Neuronal stem cell (in vitro differentiated cells): ENCODE data around the gene KIAA1755.
A peak's percentile ranks its signal among the peaks of the same experiment; 100 is the strongest.
"Not testable (repeated sequence)": the region's sequence is repeated elsewhere in the genome, so short reads cannot be mapped to it uniquely, and the experiment has no call there.

ENCODE experiments used
- DNase-seq: peaks from one replicate; pipeline ENCODE4 v3.0.0-alpha.2; 2013; ENCODE audit warnings: low spot score
- H2AFZ ChIP-seq: one replicate; pipeline ENCODE4 v1.6.1; 2013; ENCODE audit warnings: mild to moderate bottlenecking, low read length, inconsistent platforms
- H2AK5ac ChIP-seq: 2 replicates; pipeline ENCODE4 v1.6.1; 2013; ENCODE audit warnings: low read depth, mild to moderate bottlenecking, inconsistent platforms, low read length, moderate library complexity, mixed read lengths
- H2BK120ac ChIP-seq: 2 replicates; pipeline ENCODE4 v1.6.1; 2013; ENCODE audit warnings: low read depth, mild to moderate bottlenecking, inconsistent platforms, low read length, moderate library complexity, mixed read lengths
- H2BK12ac ChIP-seq: one replicate; pipeline ENCODE4 v1.6.1; 2013; ENCODE audit warnings: low read length, inconsistent platforms
- H2BK15ac ChIP-seq: 2 replicates; pipeline ENCODE4 v1.6.1; 2013; ENCODE audit warnings: mild to moderate bottlenecking, low read length, inconsistent platforms, mixed read lengths
- H2BK5ac ChIP-seq: one replicate; pipeline ENCODE4 v1.6.1; 2013; ENCODE audit warnings: inconsistent platforms, mild to moderate bottlenecking, low read length, moderate library complexity
- H3K14ac ChIP-seq: one replicate; pipeline ENCODE4 v1.6.1; 2013; ENCODE audit warnings: low read length, inconsistent platforms
- H3K18ac ChIP-seq: 2 replicates; pipeline ENCODE4 v1.6.1; 2013; ENCODE audit warnings: low read length, inconsistent platforms
- H3K23ac ChIP-seq: 2 replicates; pipeline ENCODE4 v1.6.1; 2013; ENCODE audit warnings: low read depth, mild to moderate bottlenecking, mixed read lengths, low read length, inconsistent platforms; ENCODE audit not compliant: poor library complexity
- H3K27ac ChIP-seq: replicated peaks from 3 replicates; pipeline ENCODE4 v1.5.1; 2013; ENCODE audit warnings: low read length, inconsistent platforms
- H3K27me3 ChIP-seq, 3 experiments: 2 replicates each; pipeline ENCODE4 v1.6.1; 2013; ENCODE audit warnings: low read length in 3 of 3, mild to moderate bottlenecking in 2 of 3, inconsistent platforms in 1 of 3, low read depth in 1 of 3, mixed read lengths in 1 of 3, moderate library complexity in 1 of 3; ENCODE audit not compliant: control insufficient read depth in 3 of 3, insufficient read depth in 3 of 3
- H3K36me3 ChIP-seq, 2 donors: replicated peaks in 1 of 2; 2 replicates each; pipeline ENCODE4 v1.6.1; 2013; ENCODE audit warnings: low read length in 2 of 2; ENCODE audit not compliant: control insufficient read depth in 2 of 2, insufficient read depth in 2 of 2
- H3K4ac ChIP-seq: 2 replicates; pipeline ENCODE4 v1.6.1; 2013; ENCODE audit warnings: inconsistent platforms, mild to moderate bottlenecking, low read length, moderate library complexity
- H3K4me1 ChIP-seq, 2 donors: 1 replicate in 1 of 2; 2 replicates in 1 of 2; pipeline ENCODE4 v1.6.1; 2013; ENCODE audit warnings: low read length in 2 of 2, low read depth in 1 of 2; ENCODE audit not compliant: control insufficient read depth in 2 of 2, insufficient read depth in 1 of 2
- H3K4me2 ChIP-seq: one replicate; pipeline ENCODE4 v1.6.1; 2013; ENCODE audit warnings: mild to moderate bottlenecking, low read length, inconsistent platforms; ENCODE audit not compliant: insufficient read depth, poor library complexity, severe bottlenecking
- H3K4me3 ChIP-seq, 2 donors: 2 replicates each; pipeline ENCODE4 v1.5.1; 2013; ENCODE audit warnings: low read length in 2 of 2, mild to moderate bottlenecking in 2 of 2, inconsistent platforms in 1 of 2, moderate library complexity in 1 of 2
- H3K79me1 ChIP-seq: one replicate; pipeline ENCODE4 v1.6.1; 2013; ENCODE audit warnings: low read depth, mild to moderate bottlenecking, inconsistent platforms, low read length, moderate library complexity
- H3K9ac ChIP-seq: one replicate; pipeline ENCODE4 v1.6.1; 2013; ENCODE audit warnings: mild to moderate bottlenecking, low read depth, low read length, inconsistent platforms; ENCODE audit not compliant: poor library complexity
- H3K9me3 ChIP-seq, 2 donors: replicated peaks in 1 of 2; 2 replicates each; pipeline versions ENCODE3 to v1.6.1; 2013; ENCODE audit warnings: low read length in 2 of 2, mild to moderate bottlenecking in 2 of 2, inconsistent platforms in 1 of 2, low read depth in 1 of 2, mixed read lengths in 1 of 2, moderate library complexity in 1 of 2; ENCODE audit not compliant: control insufficient read depth in 2 of 2, insufficient read depth in 1 of 2
- H4K8ac ChIP-seq: one replicate; pipeline ENCODE4 v1.6.1; 2013; ENCODE audit warnings: low read depth, mild to moderate bottlenecking, inconsistent platforms, low read length, moderate library complexity
- H4K91ac ChIP-seq: one replicate; pipeline ENCODE4 v1.6.1; 2013; ENCODE audit warnings: low read length, low read depth, mild to moderate bottlenecking, inconsistent platforms; ENCODE audit not compliant: poor library complexity
- WGBS, 2 donors: extraction: QIAGEN DNeasy Blood & Tissue Kit; methylation state at CpG; one replicate each; pipeline ENCODE4 v1.1.7; 2013; ENCODE audit warnings: missing lambda C conversion rate in 2 of 2, mixed read lengths in 1 of 2; ENCODE audit not compliant: insufficient read length in 2 of 2, insufficient replicate concordance in 1 of 2; ENCODE audit errors: extremely low coverage in 2 of 2; 5-methylcytosine and 5-hydroxymethylcytosine counted together

KIAA1755 gene

GRCh38 chr20:38252292-38253288, 7.9 kb downstream of the KIAA1755 start:
- Histone ChIP-seq H3K27me3 (peaks cover 0 to 7% (median 0%) of the 10 kb centered on the region in 3 experiments), H3K27ac (no peak overlapping the region), H3K4me2 (no peak overlapping the region), H3K9ac (no peak overlapping the region), H3K4me3 (no peak overlapping the region), H2BK15ac (peak overlapping the region; percentile 26), H3K18ac (peak overlapping the region; percentile 41), H4K8ac (no peak overlapping the region), H2BK5ac (no peak overlapping the region), H2BK12ac (no peak overlapping the region), H3K14ac (peak overlapping the region; percentile 78), H2AFZ (peak overlapping the region; percentile 40), H3K36me3 (no peaks in the 10 kb centered on the region), H3K23ac (peak overlapping the region; percentile 58), H3K9me3 (no peaks in the 10 kb centered on the region), H2AK5ac (no peak overlapping the region), H3K4me1 (peaks cover 0 to 5% of the 10 kb centered on the region in 2 donors), H3K79me1 (no peaks in the 10 kb centered on the region), H3K4ac (no peak overlapping the region), H2BK120ac (no peak overlapping the region), H4K91ac (no peak overlapping the region)
- WGBS, 2 donors, result no CpG with 5 or more reads among the region's 20 CpGs
- DNase-seq, result no peak

GRCh38 chr20:38251441-38251840, 9.1 kb downstream of the KIAA1755 start:
- not testable (repeated sequence) for H3K14ac ChIP-seq, H3K27ac ChIP-seq, H3K9me3 ChIP-seq, H2BK12ac ChIP-seq, H3K79me1 ChIP-seq, H2BK120ac ChIP-seq, H3K4ac ChIP-seq, H3K23ac ChIP-seq, H2BK15ac ChIP-seq, H3K18ac ChIP-seq, DNase-seq, H3K4me2 ChIP-seq, H3K27me3 ChIP-seq, H2BK5ac ChIP-seq, H2AK5ac ChIP-seq, H3K9ac ChIP-seq, H3K4me3 ChIP-seq, H4K91ac ChIP-seq, H3K36me3 ChIP-seq, H3K4me1 ChIP-seq, H2AFZ ChIP-seq, H4K8ac ChIP-seq
- no CpG with 5 or more reads among the region's 6 CpGs for WGBS, 2 donors

- no peaks in the 10 kb centered on the region for H3K9me3 ChIP-seq
These were observed 9.9 kb downstream of the KIAA1755 start for GRCh38 chr20:38250609-38251008.

GRCh38 chr20:38249536-38250310, 10.8 kb downstream of the KIAA1755 start:
- H4K91ac ChIP-seq, result no peak overlapping the region
- H3K36me3 ChIP-seq, result no peaks in the 10 kb centered on the region
- no CpG with 5 or more reads among the region's 9 CpGs for WGBS, 2 donors
- no peak overlapping the region for H2BK15ac ChIP-seq
- H3K79me1 ChIP-seq, result no peaks in the 10 kb centered on the region
- H3K14ac ChIP-seq, result no peak overlapping the region
- peak overlapping the region; percentile 12 for H3K18ac ChIP-seq
- no peak for DNase-seq
- H2BK12ac ChIP-seq, result no peak overlapping the region
- no peaks in the 10 kb centered on the region for H3K9me3 ChIP-seq
- H2AFZ ChIP-seq, result no peak overlapping the region
- H2BK5ac ChIP-seq, result no peak overlapping the region
- no peak overlapping the region for H3K4ac ChIP-seq
- no peak overlapping the region for H4K8ac ChIP-seq
- H3K4me3 ChIP-seq, result no peak overlapping the region
- no peaks in the 10 kb centered on the region for H3K27me3 ChIP-seq
- H2BK120ac ChIP-seq, result no peak overlapping the region
- H2AK5ac ChIP-seq, result no peak overlapping the region
- H3K4me1 ChIP-seq, result peaks cover 0 to 5% of the 10 kb centered on the region in 2 donors
- H3K4me2 ChIP-seq, result no peak overlapping the region
- H3K27ac ChIP-seq, result no peak overlapping the region
- no peak overlapping the region for H3K9ac ChIP-seq
- H3K23ac ChIP-seq, result no peak overlapping the region

More at GRCh38 chr20:38250609-38251008, 9.9 kb downstream of the KIAA1755 start:
- H3K4me2 ChIP-seq, result no peak overlapping the region
- H3K4ac ChIP-seq, result no peak overlapping the region
- H3K4me3 ChIP-seq, result no peak overlapping the region
- H3K27ac ChIP-seq, result no peak overlapping the region
- no peak overlapping the region for H2AK5ac ChIP-seq
- H2BK12ac ChIP-seq, result no peak overlapping the region
- H2BK15ac ChIP-seq, result no peak overlapping the region
- H2AFZ ChIP-seq, result no peak overlapping the region
- no peak overlapping the region for H3K9ac ChIP-seq
- WGBS, 2 donors, result no CpG with 5 or more reads among the region's 6 CpGs
- H3K14ac ChIP-seq, result no peak overlapping the region
- H4K8ac ChIP-seq, result no peak overlapping the region
- H2BK120ac ChIP-seq, result no peak overlapping the region
- H3K36me3 ChIP-seq, result no peaks in the 10 kb centered on the region
- no peak overlapping the region for H3K23ac ChIP-seq
- no peak overlapping the region for H2BK5ac ChIP-seq
- no peak overlapping the region for H4K91ac ChIP-seq
- H3K4me1 ChIP-seq, result peaks cover 0 to 5% of the 10 kb centered on the region in 2 donors
- no peaks in the 10 kb centered on the region for H3K79me1 ChIP-seq
- no peak for DNase-seq
- peaks cover 0 to 3% (median 0%) of the 10 kb centered on the region in 3 experiments for H3K27me3 ChIP-seq
- no peak overlapping the region for H3K18ac ChIP-seq
